ENCODE results near the gene GPR33.
"Not testable (repeated sequence)": the region's sequence is repeated elsewhere in the genome, so short reads cannot be mapped to it uniquely, and the experiment has no call there.

Gene GPR33, protein sequence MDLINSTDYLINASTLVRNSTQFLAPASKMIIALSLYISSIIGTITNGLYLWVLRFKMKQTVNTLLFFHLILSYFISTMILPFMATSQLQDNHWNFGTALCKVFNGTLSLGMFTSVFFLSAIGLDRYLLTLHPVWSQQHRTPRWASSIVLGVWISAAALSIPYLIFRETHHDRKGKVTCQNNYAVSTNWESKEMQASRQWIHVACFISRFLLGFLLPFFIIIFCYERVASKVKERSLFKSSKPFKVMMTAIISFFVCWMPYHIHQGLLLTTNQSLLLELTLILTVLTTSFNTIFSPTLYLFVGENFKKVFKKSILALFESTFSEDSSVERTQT

DNA sequence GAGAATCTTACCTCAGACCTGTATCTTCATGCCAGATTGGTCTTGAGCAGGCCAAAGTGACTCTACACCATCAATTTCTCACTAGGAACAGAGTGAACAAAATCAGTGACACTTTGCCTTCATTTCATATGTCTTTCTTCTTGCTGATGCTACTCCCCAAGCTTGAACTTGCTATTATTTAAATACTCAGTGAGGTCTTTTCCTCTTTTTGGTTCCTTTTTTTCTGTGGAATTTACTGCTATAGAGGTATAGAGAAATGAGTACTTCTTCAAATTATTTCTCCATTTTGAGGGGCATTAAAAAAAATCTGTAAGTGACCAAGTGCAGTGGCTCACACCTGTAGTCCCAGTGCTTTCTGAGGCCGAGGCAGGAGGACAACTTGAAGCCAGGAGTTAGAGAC, at the start of gene GPR33:
Gene GPR33 (minus strand): TSS at position 154 of the 400 bp plus-strand sequence. CDS start 4,074 bp downstream, outside the sequence.
- peak; percentile 38 to 82 (median 69) for DNase-seq

DNA sequence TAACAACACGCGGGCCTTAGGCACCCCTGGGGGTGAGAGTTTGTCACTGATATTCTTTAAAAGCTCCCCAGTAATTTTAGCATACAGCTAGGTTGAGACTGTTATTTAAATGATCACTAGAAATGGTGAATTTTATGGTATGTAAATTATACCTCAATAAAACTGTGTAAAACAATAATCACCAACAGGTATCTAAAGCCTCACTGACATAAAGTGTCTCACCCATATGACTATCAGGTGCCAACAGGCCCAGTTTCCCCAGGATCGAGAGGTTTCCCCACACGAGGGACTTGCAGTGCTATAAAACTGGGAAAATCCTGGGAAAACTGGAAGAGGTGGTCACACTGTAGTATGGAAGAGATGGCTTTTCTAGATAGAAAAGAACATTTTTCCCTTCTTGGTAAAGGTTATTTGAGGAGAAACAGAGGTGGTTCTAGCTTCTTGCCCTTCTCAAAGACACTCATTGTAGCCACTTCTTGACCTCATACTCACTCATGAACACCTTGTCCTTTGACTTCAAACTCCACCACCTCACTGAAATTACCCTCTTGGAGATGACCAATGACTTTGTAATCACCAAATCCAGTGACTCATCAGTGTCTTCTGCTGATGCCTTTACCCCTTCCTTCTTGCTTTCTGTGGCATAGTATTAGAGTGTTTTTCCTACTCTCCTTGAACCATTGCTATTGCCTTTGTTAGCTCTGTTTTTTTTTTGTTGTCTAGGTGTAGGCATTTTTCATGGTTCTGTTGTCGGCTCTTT, 48.5 kb upstream of the GPR33 start:
- DNase-seq: peak in 1 of 3 donors; percentile 13

DNA sequence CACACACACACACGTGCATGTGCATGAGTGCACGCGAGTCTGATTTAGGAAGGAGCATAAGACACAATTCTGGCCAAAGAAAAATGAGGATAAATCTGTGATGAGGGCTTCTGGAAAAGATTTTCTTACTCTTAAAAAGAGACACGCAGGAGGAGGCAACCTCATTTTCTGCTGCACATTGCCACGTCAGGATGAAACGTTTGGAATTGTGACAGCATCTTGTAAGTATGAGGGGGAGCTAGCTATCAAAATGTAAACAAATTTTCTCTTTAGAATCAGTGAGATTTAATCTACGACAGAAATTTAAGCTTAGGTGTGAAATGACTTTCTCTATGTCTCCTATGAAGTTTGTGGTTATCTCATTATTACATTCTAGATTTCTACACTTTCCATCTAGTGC, 42.3 kb upstream of the GPR33 start:
- DNase-seq: no peak

DNA sequence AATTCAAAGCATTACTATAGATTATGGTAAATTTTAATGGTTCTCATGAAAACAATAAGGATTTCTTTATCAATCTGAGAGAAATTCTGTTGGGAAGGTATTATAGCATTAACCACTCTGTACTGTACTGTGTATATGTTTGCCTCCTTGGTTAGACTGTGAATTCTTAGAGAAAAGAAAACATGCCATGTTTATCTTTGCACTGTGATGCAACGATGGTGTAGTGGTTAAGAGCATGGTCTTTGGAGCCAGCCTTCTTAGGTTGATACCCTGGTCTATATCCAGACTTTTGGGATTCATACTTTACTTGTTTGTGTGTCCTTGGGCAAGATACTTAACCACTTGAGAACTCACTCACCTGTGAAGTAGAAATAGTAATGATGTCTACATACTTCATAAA, 41.2 kb upstream of the GPR33 start:
- DNase-seq: no peak

DNA sequence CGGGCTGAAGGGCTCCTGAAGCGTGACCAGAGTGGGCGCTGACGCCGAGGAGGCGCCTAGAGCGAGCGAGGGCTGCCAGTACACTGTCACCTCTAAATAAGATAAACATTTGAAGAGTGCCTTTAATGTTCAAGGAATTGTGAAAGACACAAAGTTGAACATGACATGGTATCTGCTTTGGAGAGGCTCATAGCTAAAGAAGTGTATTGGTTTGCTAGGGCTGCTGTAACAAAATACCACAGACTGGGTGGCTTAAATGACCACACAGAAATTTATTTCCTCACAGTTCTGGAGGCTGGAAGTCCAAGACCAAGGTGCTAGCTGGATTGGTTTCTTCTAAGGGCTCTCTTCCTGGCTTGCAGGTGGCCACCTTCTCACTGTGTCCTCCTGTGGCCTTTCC, 39.7 kb upstream of the GPR33 start:
- DNase-seq: no peak

DNA sequence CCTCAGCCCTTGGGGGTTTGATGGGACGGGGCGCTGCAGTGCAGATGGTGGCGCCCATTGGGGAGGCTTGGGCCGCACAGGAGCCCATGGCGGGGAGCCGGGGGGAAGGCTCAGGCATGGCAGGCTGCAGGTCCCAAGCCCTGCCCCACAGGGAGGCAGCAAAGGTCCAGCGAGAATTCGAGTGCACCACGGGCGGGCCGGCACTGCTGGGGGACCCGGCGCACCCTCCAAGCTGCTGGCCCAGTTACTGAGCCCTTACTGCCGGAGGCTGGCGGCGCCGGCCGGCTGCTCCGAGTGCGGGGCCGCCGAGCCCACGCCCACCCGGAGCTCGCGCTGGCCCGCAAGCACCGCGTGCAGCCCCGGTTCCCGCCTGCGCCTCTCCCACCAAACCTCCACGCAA, 39.2 kb upstream of the GPR33 start:
- DNase-seq: no peak

DNA sequence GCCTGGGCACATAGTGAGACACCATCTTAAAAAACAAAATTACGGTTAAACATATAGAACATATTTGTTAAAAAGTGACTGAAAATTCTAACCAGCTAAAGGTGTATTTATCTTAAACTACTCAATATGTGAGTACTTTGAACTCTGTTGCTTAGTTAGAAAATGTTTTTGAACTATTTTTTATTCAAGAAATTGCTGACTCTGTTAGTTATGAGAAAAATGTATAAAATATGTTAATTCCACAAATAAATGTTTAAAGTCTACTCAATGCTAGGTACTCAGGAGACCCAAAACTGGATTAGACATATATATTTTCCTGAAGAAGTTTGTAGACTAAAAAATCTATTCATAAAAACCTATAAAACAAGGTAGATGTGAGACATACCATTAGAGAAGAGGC, 23.0 kb upstream of the GPR33 start:
- no peak for DNase-seq

DNA sequence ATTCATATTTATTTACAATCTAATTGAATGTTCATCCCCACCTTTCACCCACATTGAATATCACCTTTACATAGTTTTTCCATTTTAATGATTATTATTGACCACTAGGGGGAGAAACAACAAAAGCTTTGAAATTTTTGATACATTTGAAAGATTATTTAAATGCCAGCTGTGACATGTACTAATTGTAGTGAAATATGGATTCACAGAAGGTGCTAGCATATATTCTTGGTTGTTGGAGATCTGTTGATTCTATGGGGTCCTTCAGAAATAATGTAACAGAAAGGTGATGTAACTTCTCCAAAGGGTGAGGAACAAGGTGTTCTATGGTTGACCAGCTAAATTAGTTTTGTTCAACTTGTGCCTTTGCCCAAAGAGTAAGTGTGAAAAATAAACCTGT, 22.4 kb upstream of the GPR33 start:
- DNase-seq: peak in 2 of 3 donors; percentile 41 to 57

DNA sequence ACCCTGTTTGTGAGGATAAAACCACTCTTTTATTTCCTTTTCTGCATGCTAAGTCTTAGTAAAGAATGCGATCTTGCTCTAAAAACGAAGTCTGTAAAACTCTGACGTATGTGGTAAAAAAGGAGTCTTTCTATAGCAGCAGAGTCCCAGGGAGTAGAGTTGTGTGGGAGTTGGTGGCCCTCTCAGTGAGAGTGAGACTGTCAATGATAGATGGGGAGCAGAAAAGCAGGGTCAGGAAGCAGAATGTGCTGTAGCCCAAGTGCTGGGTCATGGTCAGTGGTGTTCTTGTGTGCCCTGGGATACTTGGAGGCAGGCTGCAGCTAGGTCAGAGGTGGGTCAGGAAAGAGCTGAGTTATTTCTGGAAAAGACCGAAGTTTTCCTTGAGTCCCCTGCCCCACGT, 20.3 kb upstream of the GPR33 start:
- no peak for DNase-seq

DNA sequence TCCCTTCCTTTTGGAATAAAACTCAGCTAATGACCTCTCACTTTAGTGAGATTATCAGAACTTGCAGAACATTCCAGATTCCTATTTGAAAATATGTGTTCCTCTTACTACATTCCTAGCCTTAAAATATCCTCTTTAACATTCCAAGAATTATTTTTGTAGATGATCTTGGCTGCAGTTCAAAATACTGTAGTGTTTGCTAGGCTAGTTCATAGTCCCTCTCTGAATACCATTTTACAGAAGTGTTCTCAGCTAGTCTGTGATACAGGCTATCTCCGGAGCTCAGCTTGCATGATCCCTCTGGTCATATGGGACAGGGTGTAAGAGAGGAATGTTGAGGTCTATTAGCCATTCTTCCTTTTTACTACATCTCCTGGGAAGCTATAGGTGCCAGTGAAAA, 17.6 kb upstream of the GPR33 start:
- DNase-seq: no peak

DNA sequence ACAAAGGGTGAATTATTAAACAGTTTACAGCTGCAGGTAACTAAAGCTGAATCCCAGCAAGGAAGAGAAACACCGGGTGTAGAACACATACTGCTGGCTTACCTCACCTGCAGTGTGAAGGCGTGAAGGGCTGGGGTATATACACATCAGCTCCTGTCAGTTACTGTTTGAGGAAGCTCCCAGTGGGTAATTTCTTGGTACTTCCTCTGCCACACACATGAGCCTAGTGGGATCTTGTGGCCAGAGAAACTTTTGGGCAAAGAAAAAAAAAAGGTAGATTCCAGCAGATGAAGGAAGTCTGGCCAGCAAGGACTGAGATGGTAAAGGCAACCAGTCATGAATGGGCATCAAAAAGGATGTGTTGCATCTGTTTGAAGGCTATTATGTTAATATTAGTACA, 14.0 kb upstream of the GPR33 start:
- DNase-seq: peak; percentile 31 to 51 (median 37)

DNA sequence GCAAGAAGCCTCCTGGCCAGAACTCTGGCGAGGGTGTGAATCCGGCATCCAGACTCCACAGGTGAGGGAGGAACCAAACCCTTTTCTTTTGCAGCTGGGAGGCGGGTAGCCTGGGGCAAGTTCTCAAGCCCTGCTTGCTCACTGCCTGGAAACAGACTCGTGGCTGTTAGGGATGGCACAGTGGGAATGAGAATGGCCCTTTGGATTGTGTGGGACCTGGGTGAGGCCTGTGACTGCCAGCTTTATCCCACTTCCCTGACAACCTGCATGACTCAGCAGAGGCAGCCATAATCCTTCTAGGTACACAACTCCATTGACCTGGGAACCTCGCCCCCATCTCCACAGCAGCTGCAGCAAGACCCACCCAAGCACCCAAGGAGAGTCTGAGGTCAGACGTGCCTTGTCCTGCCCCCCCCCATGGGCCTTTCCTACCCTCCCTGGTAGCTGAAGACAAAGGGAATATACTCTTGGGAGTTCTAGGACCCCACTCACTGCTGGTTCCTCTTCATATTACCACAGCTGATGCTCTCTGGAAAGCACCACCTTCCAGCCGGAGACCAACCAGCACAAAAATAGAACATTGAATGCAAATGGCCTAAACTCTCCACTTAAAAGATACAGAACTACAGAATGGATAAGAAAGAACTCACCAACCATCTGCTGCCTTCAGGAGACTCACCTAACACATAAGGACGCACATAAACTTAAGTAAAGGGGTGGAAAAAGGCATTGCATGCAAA, 5.1 kb upstream of the GPR33 start:
- DNase-seq: peak in 1 of 3 donors; percentile 10

DNA sequence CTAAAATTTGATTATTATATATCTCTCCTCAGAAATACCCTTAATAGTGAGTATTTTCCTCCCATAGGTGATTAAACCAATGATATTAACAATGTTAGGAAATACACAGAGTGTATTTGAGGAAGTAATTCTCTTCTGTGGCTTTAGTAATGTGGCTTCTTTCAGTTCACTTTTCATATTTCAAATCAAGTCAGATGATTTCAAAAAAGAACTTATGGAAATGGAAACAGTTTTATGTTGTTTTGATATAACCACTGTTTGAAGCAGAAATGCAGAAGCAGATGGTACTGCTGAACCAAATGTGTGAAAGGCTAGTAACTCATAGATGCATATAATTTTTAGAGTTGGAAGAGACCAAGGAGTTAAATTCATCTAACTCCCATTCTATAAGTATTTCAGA, 1.9 kb upstream of the GPR33 start:
- DNase-seq: peak; percentile 33 to 82 (median 74)

DNA sequence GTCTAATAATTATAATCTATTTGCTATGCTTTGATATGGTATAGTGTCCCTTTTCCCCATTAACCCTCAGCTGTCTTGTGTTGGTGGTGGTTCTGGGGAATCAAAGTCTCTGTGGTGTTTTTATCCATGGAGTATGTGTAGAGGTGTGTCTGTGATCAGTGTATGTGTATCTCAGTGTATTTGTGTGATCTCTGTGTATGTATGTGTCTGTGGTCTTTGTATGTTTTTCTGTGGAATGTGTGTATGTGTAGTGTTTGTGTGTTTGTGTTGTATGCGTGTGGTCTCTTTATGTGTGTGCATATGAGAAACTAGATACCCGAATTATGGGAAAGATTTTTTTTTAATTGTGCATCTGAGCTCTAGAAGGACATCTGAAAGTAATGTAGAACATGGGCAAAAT, 1.1 kb downstream of the GPR33 start:
- DNase-seq: no peak

DNA sequence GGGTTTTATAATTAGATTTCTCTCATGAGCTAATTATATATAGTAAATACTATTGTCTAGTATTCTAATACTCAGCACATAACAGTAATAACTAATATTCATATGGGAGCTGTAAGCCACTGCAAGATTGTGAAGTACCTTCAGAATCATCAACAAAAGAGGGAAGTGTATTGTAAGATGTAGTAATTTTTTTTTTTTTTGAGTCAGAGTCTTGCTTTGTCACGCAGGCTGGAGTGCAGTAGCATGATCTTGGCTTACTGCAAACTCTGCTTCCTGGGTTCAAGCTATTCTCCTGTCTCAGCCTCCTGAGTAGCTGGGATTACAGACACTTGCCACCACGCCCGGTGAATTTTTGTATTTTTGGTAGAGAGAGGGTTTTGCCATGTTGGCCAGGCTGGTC, 3.1 kb downstream of the GPR33 start:
- DNase-seq: peak; percentile 65 to 91 (median 89)

DNA sequence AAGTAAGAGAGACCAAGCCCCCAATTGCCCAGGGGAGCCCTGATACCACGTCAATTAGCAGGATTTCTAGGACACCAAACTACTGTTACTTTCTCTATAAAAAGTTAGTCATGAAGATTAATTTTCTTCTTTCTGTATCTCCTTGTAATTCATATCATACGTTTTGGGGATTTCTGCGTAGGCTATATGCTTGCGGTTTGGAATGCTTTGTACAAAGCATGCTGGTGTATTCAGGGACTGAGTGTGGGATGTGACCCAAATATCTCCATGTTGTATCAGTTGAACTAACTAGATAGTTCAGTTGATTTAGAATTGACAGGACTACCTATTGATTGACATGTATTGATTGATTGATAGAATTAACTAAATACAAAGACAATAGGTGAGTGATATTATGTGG, 7.7 kb downstream of the GPR33 start:
- DNase-seq: no peak

DNA sequence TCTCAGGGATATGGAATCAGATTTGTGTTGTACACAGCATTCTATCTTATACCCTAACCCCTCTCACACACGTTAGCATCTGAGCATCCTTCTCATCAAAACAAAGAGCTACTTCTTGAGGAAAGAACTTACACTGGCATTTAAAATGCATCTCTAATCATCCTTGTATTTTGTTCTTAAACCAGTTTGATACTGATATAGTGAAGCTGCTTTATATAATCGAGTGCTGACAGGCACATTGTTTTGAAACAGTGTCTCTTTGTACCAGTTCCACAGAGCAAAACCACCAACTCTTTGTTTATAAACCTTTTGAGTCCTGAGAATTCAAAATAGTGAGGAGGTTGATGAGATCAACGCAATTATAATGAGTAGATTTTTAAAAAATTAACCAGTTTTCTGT, 8.8 kb downstream of the GPR33 start:
- DNase-seq: no peak

DNA sequence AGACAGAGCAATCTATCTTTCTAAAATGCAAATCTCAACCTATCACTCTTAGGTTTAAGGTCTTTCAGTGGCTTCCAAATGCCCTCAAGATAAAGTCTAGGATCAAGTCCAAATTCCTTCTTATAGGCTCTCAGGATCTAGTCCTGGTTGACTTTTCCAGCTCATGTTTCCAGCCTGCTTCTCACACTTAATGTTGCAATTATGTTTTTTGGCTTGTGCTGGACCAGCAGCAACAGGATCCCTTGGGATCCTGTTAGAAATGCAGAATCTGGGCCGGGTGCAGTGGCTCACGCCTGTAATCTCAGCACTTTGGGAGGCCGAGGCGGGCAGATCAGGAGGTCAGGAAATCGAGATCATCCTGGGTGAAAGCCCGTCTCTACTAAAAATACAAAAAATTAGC, 10.6 kb downstream of the GPR33 start:
- no peak for DNase-seq

DNA sequence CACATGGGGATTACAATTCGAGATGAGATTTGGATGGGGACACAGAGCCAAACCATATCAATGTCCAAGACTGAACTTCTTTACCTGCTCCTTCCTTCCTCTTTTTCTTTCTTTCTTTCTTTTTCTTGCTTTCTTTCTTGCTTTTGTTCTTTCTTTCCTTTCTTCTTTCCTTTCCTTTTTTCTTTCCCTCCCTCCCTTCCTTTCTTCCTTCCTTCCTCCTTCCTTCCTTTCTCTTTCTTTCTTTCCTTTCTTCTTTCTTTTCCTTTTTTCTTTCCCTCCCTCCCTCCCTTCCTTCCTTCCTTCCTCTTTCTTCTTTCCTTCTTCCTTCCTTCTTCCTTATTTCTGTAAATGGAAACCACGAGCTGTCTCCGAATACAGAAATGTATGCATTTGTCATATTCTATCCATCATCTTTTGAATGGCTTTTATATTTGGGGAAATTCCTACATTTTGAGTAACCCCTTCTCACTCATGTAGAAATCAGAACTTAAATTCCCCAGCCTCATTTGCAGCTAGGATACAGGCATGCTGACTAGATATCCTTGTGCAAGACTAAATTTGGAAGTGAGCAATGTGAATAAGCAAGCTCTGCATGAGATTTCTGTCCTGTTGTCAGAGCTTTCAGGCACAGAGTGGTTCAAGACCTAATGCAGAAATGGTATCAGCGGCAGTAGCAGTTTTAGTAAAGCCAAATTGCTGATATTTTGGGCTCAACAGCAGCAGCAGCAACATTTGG, 11.5 kb downstream of the GPR33 start:
- peak; percentile 68 to 92 (median 81) for DNase-seq

DNA sequence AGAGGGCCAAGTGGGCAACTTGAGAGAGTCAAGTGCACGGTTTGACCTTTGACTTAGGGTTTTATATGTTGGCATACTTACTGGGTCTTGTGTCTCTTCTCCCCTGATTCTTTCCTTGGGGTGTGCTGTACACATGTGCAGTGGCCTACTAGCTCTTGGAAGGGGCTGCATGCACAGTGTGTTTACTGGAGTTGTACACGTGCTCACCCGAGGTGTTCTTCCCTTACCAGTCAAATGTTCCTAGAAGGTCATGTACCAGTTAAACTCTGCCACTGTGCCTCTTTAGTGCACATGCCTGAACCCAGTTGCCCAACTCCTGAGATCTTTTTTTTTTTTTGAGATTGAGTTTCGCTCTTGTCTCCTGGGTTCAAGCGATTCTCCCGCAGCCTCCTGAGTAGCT, 21.3 kb downstream of the GPR33 start:
- DNase-seq: no peak

DNA sequence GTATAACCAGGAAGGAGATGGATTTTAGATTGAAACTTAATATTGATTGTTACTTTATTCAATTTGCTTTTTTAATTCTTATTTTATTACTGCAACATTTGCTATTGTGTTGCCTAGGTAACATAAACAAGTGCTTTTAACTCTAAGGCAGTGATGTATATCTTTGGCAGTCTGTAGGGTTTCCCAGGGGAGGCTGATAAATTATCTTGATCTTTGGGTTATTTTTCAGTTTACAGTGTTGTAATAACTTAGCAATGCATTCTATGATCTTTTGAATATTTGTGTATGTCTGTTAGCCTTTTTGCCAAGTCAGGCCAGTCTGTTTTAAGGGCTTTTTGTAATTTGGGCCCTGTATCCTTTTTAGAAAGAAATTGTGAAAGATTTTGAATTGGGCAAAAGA, 22.7 kb downstream of the GPR33 start:
- no peak for DNase-seq

DNA sequence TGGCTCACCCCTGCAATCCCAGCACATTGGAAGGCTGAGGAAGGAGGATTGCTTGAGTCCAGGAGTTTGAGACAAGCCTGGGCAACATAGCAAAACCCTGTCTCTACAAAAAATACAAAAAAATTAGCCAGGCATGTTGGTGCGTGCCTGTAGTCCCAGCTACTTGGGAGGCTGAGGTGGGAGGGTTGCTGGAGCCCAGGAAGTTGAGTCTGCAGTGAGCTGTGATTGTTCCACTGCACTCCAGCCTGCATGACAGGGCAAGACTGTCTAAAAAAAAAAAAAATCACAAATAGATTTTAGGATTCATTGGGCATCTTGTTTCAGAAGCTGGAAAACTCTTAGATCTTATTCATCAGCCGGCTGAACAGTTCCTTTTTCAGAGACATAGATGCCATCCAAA, 25.4 kb downstream of the GPR33 start:
- not testable (repeated sequence) for DNase-seq

DNA sequence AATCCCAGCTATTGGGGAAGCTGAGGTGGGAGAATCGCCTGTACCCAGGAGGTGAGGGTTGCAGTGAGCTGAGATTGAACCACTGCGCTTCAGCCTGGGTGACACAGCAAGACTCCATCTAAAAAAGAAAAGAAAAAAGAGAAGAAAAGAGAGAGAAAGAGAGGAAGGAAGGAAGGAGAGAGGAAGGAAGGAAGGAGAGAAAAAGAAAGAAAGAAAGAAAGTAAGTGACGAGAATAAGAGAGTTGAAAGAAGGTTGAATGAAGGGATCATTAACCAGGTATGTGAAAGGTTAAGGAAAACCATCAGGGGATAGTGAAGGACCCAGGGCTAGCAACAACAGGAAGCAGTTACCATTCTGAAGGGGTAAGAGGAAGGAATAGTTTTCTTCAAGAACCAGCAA, 26.3 kb downstream of the GPR33 start:
- DNase-seq: no peak

All from suppressor macrophage treated with lipopolysaccharide for 1 hour (primary cell).